ENCODE measurements around the gene SLC5A4.
"Not testable (repeated sequence)": the region's sequence is repeated elsewhere in the genome, so short reads cannot be mapped to it uniquely, and the experiment has no call there.

Gene SLC5A4

DNA sequence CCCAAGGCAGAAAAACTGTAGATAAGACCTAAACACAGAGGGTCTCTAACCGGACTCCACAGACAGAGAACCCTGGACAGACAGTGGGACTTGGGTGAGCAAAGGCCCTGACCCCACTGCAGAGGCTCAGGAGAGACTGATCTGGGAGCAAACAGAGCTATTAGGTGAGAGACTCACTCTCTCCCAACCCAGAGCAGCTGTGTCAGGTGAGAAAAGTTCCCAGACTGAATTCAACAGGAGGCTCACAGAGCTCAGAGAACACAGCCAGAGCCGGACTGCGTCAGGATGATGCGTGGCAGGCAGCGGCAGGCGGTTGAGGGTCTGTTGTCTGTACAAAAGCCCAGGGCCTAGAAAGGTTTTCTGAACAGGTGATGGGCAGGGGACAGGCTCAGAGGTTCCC, 55.8 kb downstream of the SLC5A4 start:
- DNase-seq = no peak

DNA sequence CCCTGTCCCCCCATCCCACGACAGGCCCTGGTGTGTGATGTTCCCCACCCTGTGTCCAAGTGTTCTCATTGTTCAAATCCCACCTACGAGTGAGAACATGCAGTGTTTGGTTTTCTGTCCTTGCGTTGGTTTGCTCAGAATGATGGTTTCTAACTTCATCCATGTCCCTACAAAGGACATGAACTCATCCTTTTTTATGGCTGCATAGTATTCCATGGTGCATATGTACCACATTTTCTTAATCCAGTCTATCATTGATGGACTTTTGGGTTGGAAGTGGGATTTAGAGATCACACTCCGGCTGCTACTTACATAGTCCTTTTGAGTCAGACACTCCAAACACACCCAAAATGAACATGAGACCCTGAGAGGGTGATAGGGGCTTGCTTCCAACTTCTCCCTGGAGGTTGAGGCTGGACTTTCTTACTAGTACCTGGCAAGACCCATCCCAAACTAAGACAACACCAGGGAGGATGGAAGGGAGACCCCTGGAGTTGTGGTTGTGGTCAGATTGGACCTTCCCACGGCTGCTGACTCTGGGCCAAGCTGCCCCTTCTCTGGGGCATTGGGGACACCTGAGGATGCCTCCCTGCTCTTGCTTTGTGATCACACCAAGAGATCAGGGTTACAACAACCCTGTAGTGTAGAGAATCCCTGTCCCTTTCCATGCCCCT, 57.5 kb downstream of the SLC5A4 start:
- not testable (repeated sequence) for DNase-seq

DNA sequence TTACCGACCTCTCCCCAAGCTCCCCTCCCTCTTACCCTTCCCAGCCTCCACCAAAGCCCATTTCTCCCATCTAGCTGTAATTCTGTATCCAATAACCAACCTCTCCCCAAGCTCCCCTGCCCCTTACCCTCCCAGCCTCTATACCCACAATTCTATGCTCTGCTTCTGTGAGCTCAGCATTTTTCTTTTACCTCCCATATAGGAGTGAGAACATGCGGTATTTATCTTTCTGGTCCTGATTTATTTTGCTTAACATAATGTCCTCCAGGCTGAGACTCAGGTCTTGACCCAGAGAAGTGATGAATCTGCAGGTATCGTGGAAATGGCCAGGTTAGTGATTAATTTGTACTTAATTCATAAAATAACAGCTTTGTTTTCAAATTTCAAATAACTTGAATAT, 59.2 kb downstream of the SLC5A4 start:
- DNase-seq = not testable (repeated sequence)

DNA sequence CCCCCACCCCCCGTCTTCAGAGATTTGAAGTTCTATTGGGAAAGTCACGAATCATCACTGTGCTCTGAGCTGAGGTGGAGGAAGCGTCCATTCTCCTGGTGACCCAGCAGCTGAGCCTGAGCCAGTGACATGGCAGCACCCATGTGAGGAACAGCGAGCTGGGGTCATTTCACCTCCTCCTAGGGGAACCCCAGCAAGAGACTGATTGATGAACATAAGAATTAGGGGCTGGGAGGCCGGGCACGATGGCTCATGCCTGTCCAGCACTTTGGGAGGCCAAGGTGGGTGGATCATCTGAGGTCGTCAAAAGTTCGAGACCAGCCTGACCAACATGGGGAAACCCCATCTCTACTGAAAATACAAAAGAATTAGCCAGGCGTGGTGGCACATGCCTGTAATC, 61.8 kb downstream of the SLC5A4 start:
- not testable (repeated sequence) for DNase-seq

DNA sequence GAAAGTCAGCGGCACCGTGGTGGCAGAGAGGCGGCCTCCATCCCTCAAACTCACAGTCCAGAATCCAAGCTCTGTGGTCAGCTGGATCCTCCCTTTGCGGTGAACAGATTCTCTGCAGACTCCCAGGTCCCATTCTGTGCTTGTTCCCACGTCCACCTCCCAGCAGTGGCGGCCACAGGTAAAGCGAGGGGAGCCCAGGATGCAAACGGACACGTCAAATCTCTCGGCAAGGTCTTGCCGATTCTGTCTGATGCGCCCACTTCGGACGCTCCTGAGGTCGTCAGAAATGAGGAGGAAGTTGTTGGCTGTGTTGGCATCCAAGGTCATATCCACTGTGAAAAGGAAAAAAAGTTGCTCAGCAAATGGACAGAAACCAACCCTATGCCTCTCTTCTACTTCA, 64.1 kb downstream of the SLC5A4 start:
- not testable (repeated sequence) for DNase-seq

DNA sequence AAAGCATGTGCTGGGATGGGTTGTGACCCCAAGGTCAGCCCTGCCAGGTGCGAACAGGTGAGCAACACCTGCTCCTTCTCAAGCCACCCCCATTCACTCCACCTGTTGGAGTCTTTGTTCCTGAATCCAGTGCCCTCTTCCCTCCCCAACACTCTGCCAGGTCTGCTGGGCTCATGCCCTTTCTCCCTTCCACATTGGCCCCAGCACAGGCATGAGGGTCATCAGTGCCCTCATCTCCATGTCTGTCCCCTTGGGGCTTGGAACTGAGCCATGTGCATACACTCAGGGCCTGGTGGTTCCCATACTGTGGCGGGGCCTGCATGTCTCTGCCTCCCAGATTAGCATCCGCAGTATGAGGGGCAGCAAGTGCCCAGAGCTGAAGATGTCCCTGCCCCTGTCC, 69.3 kb downstream of the SLC5A4 start:
- no peak for DNase-seq

DNA sequence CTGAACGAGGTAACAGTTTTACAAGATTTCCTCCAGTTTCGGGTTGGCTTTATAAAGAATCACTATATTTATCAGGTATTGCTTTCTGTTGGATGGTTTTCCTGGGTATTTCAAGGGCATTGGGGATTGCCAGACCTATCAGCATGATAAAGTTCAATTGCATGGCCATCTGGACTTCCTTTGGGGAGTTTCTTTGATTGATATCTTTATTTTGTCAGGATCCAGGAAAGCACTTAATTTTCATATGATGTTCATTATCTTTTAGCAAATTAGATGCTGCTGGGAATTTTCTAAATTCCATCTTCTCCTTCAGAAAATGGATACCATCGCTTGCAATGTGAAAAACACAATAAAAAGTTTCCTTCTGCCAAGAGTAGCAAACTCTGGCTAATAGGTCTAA, 71.5 kb downstream of the SLC5A4 start:
- DNase-seq = no peak

DNA sequence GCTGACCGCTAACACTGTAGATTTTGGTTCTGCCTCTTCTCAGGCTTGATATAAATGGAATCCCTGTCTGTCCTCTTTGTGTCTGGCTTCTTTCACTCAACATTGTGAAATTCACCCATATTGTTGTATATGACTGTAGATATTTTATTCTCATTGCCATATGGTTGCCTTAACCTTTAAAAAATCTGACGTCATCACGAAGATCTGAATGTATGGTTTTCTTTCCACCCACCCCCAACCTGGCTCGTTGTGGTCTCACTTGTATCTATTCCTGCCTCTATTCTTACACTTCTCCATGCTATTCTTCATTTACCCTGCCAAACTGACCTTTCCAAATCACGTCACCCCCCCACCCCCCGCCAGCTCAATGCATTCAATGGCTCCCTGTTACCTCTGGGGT, 74.1 kb downstream of the SLC5A4 start:
- no peak for DNase-seq

DNA sequence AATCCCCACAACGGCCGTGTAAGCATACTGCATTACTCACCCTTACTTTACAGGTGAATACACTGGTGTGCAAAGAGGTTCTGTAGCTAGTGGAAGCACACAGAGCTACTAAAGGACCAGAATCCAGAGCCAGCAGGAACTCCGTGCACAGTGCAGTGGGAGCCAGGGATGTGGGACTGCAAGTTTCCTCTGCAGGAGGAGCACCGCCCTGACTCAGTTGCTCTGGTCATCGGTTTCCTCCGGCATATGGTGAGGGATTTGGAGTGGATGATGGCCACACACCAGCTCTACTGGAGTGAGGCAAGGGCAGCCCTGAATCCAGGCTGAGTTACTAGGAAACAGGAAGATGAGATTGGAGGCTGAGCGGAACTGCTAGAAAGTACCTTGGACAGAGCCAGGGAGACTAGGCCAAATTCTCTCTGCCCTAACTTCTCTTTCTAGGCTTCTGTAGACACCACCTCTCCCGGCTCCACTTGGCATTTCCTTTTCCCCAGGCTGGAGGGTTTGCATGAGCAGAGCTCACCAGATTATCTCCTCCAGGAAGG, 77.9 kb downstream of the SLC5A4 start:
- DNase-seq = no peak

DNA sequence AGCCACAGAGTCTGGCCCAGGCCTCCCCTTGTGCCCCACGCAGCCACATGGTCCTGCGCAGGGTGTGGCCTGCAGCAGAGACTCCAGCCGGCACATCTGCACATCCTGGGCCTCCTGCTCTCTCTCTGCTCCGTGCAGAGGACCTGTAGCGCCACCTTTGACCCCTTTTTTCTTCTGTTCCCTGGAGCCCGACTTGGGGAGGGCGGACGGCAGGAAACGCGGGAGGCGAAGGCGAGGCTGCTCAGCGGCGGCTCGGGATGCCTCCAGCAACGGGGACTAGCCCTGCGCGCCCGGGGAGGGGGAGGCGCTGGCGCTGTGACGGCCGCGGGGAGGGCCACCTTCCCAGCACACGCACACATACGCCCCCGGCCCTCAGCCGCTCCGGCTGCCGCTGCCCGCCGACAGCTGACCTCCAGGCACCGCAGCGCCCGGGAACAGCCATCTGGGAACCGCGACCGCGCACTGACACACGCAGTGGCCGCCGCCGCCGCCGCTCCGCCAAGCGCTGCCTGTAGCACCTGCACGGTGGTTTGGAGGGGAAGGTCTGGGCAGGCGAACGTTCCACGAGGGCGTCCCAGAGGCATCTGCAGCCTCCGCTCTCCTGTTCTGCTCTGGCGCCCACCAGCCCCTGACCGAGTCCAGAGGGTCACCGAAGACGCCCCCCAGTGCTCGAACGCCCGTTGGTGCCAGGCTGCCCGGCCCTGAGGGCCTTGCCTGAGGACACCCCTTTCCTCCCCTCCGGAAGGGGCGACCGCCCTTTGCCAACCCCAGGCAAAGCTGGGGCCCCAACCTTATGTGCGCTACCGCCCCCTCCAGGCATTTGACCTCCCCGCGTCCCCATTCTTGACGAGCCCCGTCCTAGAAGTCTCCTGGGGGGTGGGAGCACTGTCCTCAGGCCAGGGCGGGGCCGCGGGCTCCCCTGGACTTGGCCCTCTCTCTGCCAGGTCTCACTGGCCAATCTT, 79.2 kb downstream of the SLC5A4 start:
- DNase-seq = no peak

DNA sequence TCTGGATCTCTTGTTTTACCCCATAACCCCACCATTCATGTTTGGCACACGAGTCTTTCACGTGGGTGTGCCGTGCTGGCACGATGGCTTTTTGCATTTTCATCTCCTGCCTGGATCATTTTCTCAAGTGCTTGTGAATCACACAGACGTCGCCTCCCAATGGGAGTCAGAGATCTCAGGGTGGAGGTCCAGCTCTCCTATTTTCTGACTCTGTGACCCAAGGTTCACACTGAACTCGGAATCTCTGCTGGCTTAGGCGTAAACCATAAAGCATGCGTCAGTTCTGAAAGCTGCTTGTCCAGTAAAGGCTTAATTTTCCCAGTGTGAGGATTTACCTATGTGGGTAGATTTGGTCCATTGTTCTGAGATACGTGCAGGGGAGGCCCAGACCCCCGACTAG, 80.0 kb downstream of the SLC5A4 start:
- no peak for DNase-seq
